Nephron progenitor cell (in vitro differentiated cells): ENCODE results near the gene ERCC6L2.

ENCODE experiments used
- DNase-seq: peaks from one replicate; pipeline ENCODE4 v3.0.0; 2021
- H3K27ac Mint-ChIP-seq: 2 replicates; pipeline ENCODE4 v1.8.0; 2021; ENCODE audit warnings: mild to moderate bottlenecking, moderate library complexity, mixed read lengths
- H3K27me3 Mint-ChIP-seq: 2 replicates; pipeline ENCODE4 v1.8.0; 2021; ENCODE audit warnings: mild to moderate bottlenecking, low read depth, mixed read lengths; ENCODE audit not compliant: poor library complexity
- H3K36me3 Mint-ChIP-seq: 2 replicates; pipeline ENCODE4 v1.8.0; 2021; ENCODE audit warnings: low read depth, mixed read lengths
- H3K4me1 Mint-ChIP-seq: 2 replicates; pipeline ENCODE4 v1.8.0; 2021; ENCODE audit warnings: mixed read lengths
- H3K4me3 Mint-ChIP-seq: 2 replicates; pipeline ENCODE4 v1.8.0; 2021; ENCODE audit warnings: mild to moderate bottlenecking, moderate library complexity, mixed read lengths
- H3K9me3 Mint-ChIP-seq: 2 replicates; pipeline ENCODE4 v1.8.0; 2021; ENCODE audit warnings: mild to moderate bottlenecking, moderate library complexity, mixed read lengths
- CTCF ChIP-seq: fragments of 200-600 bp; sonication (generic); IDR thresholded peaks from 2 replicates; pipeline ENCODE4 v1.5.0; 2021; ENCODE audit warnings: antibody characterized with exemption

ERCC6L2 gene

DNA sequence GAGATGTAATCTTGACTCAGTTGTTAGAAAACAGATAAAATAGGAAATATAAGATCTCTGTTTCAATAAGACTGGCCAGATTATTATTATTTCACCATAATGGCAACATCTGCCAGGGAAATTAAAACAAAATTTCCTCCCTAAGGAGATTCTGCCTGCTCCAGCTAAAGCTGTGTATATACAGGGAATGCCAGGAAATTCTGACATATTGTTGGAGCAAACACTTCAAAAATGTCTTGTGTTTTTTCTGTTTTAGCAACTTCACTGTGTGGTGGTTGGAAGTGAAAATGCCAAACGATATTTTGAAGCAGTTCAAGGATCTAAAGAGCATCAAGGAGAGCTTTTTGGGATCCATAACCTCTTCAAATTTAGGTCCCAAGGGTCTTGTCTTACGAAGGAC is 90.8 kb downstream of the ERCC6L2 start:
- Mint-ChIP-seq H3K36me3 (peaks cover 42% of the 10 kb centered on the region), H3K9me3 (peaks cover 5% of the 10 kb centered on the region), H3K27ac (no peak overlapping the region), H3K4me1 (no peaks in the 10 kb centered on the region), H3K4me3 (no peak overlapping the region), H3K27me3 (no peaks in the 10 kb centered on the region)
- DNase-seq: no peak
- no peak for TF ChIP-seq CTCF

- Mint-ChIP-seq H3K4me1 (no peaks in the 10 kb centered on the region), H3K27me3 (no peaks in the 10 kb centered on the region), H3K4me3 (no peak overlapping the region), H3K27ac (no peak overlapping the region), H3K36me3 (peaks cover 49% of the 10 kb centered on the region), H3K9me3 (peaks cover 12% of the 10 kb centered on the region)
- no peak for TF ChIP-seq CTCF
- DNase-seq: no peak
These were observed 94.8 kb downstream of the ERCC6L2 start for GRCh38 chr9:95970317-95970716.

DNA sequence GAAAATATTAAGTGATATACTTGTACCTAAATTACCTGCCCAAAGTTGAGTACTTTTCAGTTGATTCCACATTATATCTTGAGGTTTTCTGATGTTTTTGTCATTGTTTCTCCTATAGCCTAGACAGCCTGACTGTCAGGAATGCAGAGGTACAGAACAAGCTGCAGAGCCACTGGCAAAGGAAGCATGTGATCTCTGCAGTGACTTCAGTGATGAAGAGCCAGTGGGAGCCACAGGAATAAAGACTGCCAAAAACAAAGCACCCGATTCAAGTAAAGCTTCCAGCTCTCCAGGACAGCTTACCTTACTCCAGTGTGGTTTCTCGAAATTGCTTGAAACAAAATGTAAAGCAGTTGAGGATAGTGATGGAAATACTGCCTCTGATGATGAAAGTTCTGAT is 96.3 kb downstream of the ERCC6L2 start:
- Mint-ChIP-seq H3K36me3 (peaks cover 52% of the 10 kb centered on the region), H3K27ac (no peak overlapping the region), H3K9me3 (peaks cover 12% of the 10 kb centered on the region), H3K4me1 (no peaks in the 10 kb centered on the region), H3K4me3 (no peak overlapping the region), H3K27me3 (no peaks in the 10 kb centered on the region)
- no peak for TF ChIP-seq CTCF
- no peak for DNase-seq

- Mint-ChIP-seq H3K4me1 (no peaks in the 10 kb centered on the region), H3K36me3 (peaks cover 50% of the 10 kb centered on the region), H3K27me3 (no peaks in the 10 kb centered on the region), H3K4me3 (no peak overlapping the region), H3K27ac (no peak overlapping the region), H3K9me3 (peaks cover 12% of the 10 kb centered on the region)
- no peak for TF ChIP-seq CTCF
- no peak for DNase-seq
These were observed 98.9 kb downstream of the ERCC6L2 start for GRCh38 chr9:95974389-95974788.

GRCh38 chr9:95977371-95977770 is 101.9 kb downstream of the ERCC6L2 start:
- no peak overlapping the region for H3K4me3 Mint-ChIP-seq
- DNase-seq: no peak
- no peak for TF ChIP-seq CTCF
- H3K36me3 Mint-ChIP-seq: peaks cover 36% of the 10 kb centered on the region
- no peaks in the 10 kb centered on the region for H3K27me3 Mint-ChIP-seq
- H3K9me3 Mint-ChIP-seq: peaks cover 10% of the 10 kb centered on the region
- no peak overlapping the region for H3K27ac Mint-ChIP-seq
- peaks cover 11% of the 10 kb centered on the region for H3K4me1 Mint-ChIP-seq

DNA sequence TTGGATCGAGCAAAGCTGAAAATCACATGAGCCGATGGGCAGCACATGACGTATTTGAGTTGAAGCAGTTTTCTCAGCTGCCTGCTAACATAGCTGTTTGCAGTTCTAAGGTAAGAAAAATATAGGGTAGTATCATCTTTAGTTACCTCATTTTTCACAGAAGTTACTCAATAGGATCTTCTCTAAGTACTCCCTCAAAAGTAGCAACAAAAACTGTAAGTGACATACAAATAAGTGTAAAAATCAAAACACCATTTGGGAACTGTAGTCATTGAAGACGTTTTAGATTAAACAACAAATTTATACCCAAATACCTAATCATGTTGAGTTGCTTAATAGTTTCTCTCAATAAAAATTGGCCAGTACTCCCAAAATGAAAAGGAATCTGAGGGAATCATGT is 102.6 kb downstream of the ERCC6L2 start:
- H3K27me3 Mint-ChIP-seq: no peaks in the 10 kb centered on the region
- H3K27ac Mint-ChIP-seq: no peak overlapping the region
- no peak for DNase-seq
- TF ChIP-seq CTCF: no peak
- peaks cover 29% of the 10 kb centered on the region for H3K36me3 Mint-ChIP-seq
- no peak overlapping the region for H3K4me3 Mint-ChIP-seq
- H3K9me3 Mint-ChIP-seq: peaks cover 4% of the 10 kb centered on the region
- H3K4me1 Mint-ChIP-seq: peaks cover 12% of the 10 kb centered on the region
